Left forelimb (tissue), 1 donor: ENCODE measurements around the gene CCDC30.

Source experiments
- DNase-seq: peaks from one replicate; pipeline ENCODE4 v3.0.0-alpha.2; 2018; ENCODE audit warnings: low spot score

CCDC30 gene

DNA sequence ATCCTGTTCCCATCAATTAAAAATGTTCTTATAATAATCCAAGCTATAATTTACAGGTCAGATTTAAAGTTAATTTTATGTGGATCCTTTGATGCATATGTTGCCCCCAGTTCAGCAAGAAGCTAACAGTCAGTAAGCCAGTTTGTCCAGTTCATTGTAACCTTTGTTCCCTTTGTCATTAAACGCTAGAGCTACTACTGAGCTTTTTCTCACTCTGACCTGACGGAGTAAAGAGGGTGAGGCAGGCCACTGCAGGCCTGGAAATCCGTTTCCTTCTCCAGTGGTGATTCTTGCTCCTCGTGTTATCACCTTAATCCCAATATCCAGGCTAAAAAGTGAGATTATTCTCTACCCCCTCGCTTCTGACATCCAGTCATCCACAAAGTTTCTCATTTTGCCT is 229.4 kb downstream of the CCDC30 start:
- no peak for DNase-seq

DNA sequence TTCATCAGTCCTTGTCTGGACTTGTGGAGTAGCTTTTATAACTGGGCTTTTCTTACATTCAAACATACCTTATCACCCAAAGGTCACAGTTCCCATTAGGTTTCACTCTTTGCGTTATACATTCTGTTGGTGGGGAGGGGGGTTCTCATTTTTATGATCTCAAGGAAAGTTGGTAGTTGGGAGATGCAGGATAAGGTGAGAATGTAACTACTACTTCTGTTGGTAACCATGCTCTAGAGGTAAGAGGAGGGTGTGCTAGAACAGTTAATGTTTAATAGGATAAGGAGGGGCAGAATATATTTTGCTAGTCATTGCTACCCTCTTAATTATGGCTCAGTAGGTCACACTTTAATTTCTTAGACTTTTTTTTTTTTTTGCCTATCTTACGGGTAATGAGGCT is 229.8 kb downstream of the CCDC30 start:
- no peak for DNase-seq

DNA sequence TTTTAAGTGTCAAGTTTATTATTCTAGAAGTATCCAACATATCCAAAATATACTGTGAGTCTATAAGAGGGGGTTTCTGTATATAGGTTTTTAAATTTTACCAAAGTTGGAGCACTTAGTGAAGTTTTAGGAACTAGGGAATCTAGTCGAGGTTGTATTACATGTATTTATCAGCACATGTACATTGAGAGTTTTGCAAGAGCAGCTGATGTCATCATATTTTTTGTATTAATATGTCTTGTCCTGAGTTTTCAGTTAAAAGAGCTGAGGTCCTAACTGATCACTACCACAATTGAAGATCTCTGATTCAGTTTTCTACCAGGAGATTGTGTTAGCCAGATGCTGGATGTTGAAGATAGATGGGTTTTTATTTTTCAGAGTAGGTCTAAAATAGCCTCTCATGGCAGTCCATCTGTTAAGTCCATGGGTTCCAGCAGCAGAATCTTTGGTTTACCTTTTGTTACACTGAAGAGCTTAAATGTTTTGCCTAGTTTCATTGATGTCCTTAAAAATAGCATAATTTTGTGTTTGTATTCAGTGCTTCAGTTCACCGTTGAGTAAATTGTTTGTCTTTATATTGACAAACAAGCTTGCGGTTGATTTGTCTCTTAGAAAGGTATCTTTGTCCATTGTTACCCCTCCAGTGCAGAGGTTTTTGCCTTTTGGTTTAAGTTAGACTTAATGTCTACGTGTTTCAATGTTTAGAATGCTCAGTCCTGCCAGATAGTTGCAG is 235.2 kb downstream of the CCDC30 start:
- DNase-seq = no peak

DNA sequence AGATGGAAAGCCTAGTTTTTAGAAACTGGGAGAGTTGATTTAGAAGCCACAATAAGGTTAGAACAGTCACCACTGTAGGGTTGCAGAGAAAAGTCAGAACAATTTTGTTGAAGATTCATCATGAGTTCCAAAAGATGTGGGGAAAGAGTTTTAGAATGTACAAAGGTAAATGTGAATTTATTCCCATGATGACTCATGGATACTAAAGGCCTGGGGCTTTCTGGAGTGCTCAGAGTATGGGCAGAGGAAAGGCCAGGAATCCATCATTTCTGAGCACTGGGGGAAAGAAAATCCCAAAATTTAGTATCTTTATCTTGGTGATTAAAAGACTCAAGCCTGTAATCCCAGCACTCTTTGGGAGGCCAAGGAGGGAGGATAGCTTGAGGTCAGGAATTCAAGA is 236.9 kb downstream of the CCDC30 start:
- no peak for DNase-seq

DNA sequence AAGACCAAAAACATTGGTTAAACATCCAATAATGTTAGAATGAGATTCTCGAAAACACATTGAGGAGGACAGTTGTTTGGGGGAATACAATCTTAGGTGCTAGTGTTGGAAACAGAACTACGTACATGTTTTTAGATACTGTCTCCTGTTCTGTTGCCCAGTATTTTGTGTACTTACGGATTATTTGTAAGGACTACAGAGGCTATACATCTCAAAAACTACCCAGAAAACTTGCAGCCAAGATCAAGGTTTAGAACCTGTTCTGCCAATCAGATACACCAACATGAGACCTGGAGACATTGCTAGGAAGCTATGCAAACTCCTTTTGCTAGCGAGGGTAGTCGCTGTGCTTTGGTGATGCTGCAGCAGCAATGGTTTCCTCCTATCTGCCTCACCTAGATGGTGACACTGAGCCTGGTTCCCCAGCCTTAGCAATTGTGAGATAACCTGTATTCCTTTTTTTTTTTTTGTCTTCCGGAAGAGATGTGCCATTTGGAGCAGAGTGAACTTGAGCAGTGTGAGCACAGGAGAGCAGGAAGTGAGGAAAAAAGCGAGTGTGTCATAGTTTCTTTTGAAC is 240.9 kb downstream of the CCDC30 start:
- DNase-seq = no peak
